BE2C (cell line): ENCODE data around the gene ZNF543. TPM values are rescaled to one million over a fixed set of nuclear protein-coding genes. Genes with fewer than 3 reads are reported as not detected.
"Not testable (repeated sequence)": the region's sequence is repeated elsewhere in the genome, so short reads cannot be mapped to it uniquely, and the experiment has no call there.

ENCODE experiments used
- DNase-seq: peaks from one replicate; pipeline ENCODE4 v3.0.0-alpha.2; 2020
- H3K27me3 ChIP-seq: fragments of 250-450 bp; sonication (Bioruptor Pico); 2 replicates; pipeline ENCODE4 v1.5.1; 2020; ENCODE audit warnings: mild to moderate bottlenecking
- H3K36me3 ChIP-seq: fragments of 250-450 bp; sonication (Bioruptor Pico); 2 replicates; pipeline ENCODE4 v1.5.1; 2020; ENCODE audit warnings: mild to moderate bottlenecking
- H3K4me1 ChIP-seq: fragments of 250-450 bp; sonication (Bioruptor Pico); 2 replicates; pipeline ENCODE4 v1.5.1; 2020
- H3K4me3 ChIP-seq: 2 replicates; pipeline ENCODE4 v1.5.1; 2011; ENCODE audit warnings: low read depth, low read length
- H3K9me3 ChIP-seq: fragments of 250-450 bp; sonication (Bioruptor Pico); 2 replicates; pipeline ENCODE4 v1.5.1; 2020
- CTCF ChIP-seq: IDR thresholded peaks from 2 replicates; pipeline ENCODE4 v1.5.1; 2012; ENCODE audit warnings: mild to moderate bottlenecking, low read depth, low read length
- polyA plus RNA-seq: library from polyadenylated mRNA; unstranded; fragments of >200 nt; gene quantifications from one replicate; pipeline ENCODE4 v1.2.1, GENCODE V29; 2012; ENCODE audit warnings: low read depth, missing spikeins; ENCODE audit not compliant: insufficient read length, insufficient read depth

ZNF543 gene
- 0.82 TPM for polyA plus RNA-seq

- Histone ChIP-seq H3K9me3 (no peaks in the 10 kb centered on the region), H3K4me1 (no peaks in the 10 kb centered on the region), H3K4me3 (peak within 1 kb of the TSS; percentile 95), H3K27me3 (peaks cover 23% of the 10 kb centered on the region), H3K36me3 (peaks cover 15% of the 10 kb centered on the region)
- no peak for TF ChIP-seq CTCF
- peak; percentile 97 for DNase-seq
Measured at GRCh38 chr19:57320180-57321084, at the start of gene ZNF543. Gene ZNF543 (plus strand): TSS chr19:57320472. CDS start chr19:57320854, 382 bp downstream.

GRCh38 chr19:57271280-57271679 lies 49.0 kb upstream of the ZNF543 start:
- no peaks in the 10 kb centered on the region for H3K4me1 ChIP-seq
- no peaks in the 10 kb centered on the region for H3K36me3 ChIP-seq
- H3K9me3 ChIP-seq, result no peaks in the 10 kb centered on the region
- no peak for DNase-seq
- TF ChIP-seq CTCF, result no peak
- H3K4me3 ChIP-seq, result no peak overlapping the region
- H3K27me3 ChIP-seq, result no peaks in the 10 kb centered on the region

GRCh38 chr19:57273014-57273413 lies 47.3 kb upstream of the ZNF543 start:
- no peaks in the 10 kb centered on the region for H3K27me3 ChIP-seq
- H3K4me1 ChIP-seq, result no peaks in the 10 kb centered on the region
- no peaks in the 10 kb centered on the region for H3K9me3 ChIP-seq
- H3K4me3 ChIP-seq, result no peak overlapping the region
- DNase-seq, result no peak
- no peaks in the 10 kb centered on the region for H3K36me3 ChIP-seq
- TF ChIP-seq CTCF, result no peak

- DNase-seq, result no peak
- H3K27me3 ChIP-seq, result no peaks in the 10 kb centered on the region
- TF ChIP-seq CTCF, result no peak
- H3K36me3 ChIP-seq, result no peaks in the 10 kb centered on the region; the same call in 1 of the 2 replicates
- H3K4me3 ChIP-seq, result no peak overlapping the region
- H3K9me3 ChIP-seq, result no peaks in the 10 kb centered on the region
- no peaks in the 10 kb centered on the region for H3K4me1 ChIP-seq
Measured at GRCh38 chr19:57276430-57276829, 43.8 kb upstream of the ZNF543 start.

GRCh38 chr19:57278481-57278880 lies 41.8 kb upstream of the ZNF543 start:
- not testable (repeated sequence) for H3K27me3 ChIP-seq, DNase-seq, H3K4me3 ChIP-seq, H3K4me1 ChIP-seq, H3K9me3 ChIP-seq
- peaks cover 11% of the 10 kb centered on the region for H3K36me3 ChIP-seq

GRCh38 chr19:57279418-57280164 lies 40.7 kb upstream of the ZNF543 start:
- H3K4me3 ChIP-seq, result peak overlapping the region; percentile 99
- peak; percentile 43 for TF ChIP-seq CTCF
- H3K36me3 ChIP-seq, result peaks cover 20% of the 10 kb centered on the region
- H3K27me3 ChIP-seq, result no peaks in the 10 kb centered on the region
- DNase-seq, result peak; percentile 94
- H3K4me1 ChIP-seq, result peaks cover 4% of the 10 kb centered on the region; the same call in 1 of the 2 replicates
- no peaks in the 10 kb centered on the region for H3K9me3 ChIP-seq
